ENCODE results near the gene TAS2R41.
A peak's percentile ranks its signal among the peaks of the same experiment; 100 is the strongest.

TAS2R41 gene

DNA sequence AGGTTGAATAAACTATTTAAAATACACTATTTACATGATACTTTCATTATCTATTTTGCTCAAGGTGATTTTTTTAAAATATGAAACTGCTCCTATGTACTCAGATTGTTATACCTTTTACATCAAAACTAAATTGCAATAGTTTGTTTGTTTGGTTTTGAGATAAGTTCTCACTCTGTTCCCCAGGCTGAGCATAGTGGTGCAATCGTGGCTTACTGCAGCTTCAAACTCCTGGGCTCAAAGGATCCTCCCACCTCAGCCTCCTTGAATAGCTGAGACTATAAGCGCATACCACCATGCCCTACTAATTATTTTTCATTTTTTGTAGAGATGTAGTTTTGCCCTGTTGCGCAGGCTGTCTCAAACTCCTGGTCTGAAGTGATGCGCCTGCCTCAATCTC is 21.7 kb upstream of the TAS2R41 start:
- peak; percentile 5 for DNase-seq (ENCODE audit: low read depth)
- TF ChIP-seq, protein P1, sequence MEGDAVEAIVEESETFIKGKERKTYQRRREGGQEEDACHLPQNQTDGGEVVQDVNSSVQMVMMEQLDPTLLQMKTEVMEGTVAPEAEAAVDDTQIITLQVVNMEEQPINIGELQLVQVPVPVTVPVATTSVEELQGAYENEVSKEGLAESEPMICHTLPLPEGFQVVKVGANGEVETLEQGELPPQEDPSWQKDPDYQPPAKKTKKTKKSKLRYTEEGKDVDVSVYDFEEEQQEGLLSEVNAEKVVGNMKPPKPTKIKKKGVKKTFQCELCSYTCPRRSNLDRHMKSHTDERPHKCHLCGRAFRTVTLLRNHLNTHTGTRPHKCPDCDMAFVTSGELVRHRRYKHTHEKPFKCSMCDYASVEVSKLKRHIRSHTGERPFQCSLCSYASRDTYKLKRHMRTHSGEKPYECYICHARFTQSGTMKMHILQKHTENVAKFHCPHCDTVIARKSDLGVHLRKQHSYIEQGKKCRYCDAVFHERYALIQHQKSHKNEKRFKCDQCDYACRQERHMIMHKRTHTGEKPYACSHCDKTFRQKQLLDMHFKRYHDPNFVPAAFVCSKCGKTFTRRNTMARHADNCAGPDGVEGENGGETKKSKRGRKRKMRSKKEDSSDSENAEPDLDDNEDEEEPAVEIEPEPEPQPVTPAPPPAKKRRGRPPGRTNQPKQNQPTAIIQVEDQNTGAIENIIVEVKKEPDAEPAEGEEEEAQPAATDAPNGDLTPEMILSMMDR (conservative IDR thresholded peaks at IDR 0.05; ENCODE audit: low read length), result no peak
- H3K4me3 ChIP-seq (ENCODE audit: low read length), result no peak overlapping the region

DNA sequence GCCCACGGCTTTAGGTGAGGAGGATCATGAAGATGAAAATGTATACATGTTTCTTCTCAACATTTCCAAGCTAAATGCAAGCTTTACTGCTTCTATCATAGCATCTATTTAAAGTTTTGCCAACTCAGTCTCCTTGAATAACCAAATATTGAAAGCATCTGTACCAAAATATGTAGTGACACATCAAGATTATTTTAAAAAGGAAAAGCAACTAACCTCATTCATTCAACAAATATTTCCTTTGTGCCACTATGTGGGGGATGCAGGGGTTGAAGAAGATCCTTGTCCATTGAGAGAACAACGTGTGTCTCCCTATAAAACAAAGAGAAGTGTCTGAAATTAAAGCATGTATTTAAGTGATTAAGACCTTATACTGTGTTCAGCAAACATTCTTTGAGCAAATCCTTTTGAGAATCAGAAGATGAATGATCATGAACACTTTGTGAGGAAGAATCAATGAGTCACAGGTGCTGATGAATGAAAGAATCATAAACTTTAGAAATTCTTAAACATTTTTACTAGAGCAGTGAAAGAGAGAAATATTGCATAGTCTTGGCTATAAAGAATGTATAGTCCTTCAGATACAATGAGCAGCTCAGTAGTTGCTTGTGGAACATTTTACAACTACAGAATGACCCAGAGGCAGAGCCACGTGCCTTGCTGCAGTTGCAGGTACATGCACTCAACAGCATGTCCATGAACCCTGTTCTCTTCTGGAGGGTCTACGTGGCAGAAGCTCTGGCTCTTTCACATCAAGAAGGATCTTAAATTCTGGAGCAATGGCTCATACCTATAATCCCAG is 20.5 kb upstream of the TAS2R41 start:
- peak; percentile 65 for DNase-seq (ENCODE audit: low read depth)
- TF ChIP-seq, protein P1 (conservative IDR thresholded peaks at IDR 0.05; ENCODE audit: low read length), result no peak
- H3K4me3 ChIP-seq (ENCODE audit: low read length), result no peak overlapping the region

DNA sequence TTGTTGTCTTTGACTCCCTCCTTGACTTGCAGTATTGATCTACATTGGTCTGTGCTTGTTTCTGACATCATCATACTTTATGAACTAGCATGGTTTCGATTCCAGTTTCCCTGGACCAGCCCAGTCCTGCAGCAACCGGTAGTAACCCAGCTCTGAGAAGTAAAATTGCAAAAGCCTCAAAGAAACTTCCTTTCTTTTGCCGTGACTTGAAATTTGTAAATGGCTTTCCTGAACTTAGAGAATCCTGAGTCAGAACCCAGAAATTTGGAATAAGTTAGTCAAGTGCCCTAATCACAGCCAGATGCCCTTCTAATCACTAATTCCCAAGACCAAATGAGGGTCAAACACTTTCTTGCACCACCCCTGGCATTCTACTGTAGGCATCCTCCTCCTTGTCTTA is 19.4 kb upstream of the TAS2R41 start:
- TF ChIP-seq, protein P1 (conservative IDR thresholded peaks at IDR 0.05; ENCODE audit: low read length), result no peak
- H3K4me3 ChIP-seq (ENCODE audit: low read length), result peak overlapping the region; percentile 34; the same call in 1 of the 2 replicates
- DNase-seq (ENCODE audit: low read depth), result peak; percentile 91

DNA sequence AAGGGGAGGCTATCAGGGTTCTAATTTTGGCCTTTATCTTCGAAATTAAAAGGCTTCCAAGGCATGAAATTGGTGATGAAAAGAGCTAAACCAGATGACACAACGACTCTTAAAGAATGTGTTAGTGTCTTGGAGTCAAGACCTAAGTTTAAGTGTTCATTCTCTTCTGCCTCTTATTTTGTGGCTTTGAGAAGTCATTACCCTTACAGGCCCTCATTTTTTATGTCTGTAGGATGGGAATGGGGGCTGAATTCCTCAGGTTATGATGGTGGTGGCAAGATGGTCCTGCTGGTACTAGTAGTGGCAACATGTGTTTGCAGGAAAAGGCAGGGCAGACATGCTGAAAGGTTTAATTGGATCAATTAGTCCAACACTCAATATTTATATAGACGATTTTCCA is 19.0 kb upstream of the TAS2R41 start:
- DNase-seq (ENCODE audit: low read depth), result no peak
- no peak overlapping the region for H3K4me3 ChIP-seq (ENCODE audit: low read length)
- TF ChIP-seq, protein P1 (conservative IDR thresholded peaks at IDR 0.05; ENCODE audit: low read length), result no peak

DNA sequence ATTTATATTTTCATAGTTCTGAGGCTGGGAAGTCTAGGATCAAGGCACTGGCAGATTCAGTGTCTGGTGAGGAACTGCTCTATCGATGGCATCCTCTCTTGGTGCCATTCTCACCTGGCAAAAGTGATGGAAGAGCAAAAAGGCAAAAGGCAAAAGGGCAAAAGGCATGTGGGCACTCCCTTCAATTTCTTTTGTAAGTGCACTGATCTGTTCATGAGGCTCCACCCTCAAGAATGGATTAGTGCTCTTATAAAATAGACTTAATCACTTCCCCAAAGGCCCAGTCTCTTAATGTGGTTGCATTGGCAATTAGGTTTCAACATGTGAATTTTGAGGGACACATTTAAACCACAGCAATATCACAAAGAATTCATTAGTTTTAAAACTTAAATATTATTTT is 18.3 kb upstream of the TAS2R41 start:
- no peak for DNase-seq (ENCODE audit: low read depth)
- TF ChIP-seq, protein P1 (conservative IDR thresholded peaks at IDR 0.05; ENCODE audit: low read length), result no peak
- no peak overlapping the region for H3K4me3 ChIP-seq (ENCODE audit: low read length)

DNA sequence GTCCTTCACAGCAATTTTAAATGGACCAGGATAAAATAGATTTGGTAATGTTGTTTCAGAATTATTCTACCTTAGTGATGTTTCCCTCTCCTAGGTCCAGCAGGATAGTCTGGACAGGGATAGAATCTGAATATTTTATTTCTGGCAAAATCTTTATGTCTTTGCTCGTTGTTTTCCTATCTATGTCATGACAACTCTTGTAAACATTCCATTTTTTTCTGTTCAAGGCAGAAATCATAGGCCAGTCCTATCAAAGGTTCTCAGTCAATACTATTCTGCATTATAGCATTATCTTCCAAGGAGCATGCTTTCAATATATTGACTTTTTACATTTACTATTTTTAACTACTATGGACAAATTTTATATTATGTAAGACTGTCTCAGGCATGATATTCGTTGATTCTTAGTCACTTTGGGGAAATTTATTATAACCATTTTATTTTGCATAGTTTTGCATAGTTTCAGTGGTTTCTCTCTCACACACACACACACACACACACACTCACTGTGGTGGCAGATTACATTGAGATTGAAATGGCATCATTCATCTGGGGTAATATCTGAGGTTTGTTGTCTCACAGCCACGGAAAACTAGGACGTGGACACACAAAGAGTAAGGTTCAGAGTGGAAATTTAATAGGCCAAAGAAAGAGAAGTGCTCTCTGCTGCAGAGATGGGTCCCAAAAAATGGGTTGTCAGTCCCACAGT is 17.2 kb upstream of the TAS2R41 start:
- TF ChIP-seq, protein P1 (conservative IDR thresholded peaks at IDR 0.05; ENCODE audit: low read length), result no peak
- H3K4me3 ChIP-seq (ENCODE audit: low read length), result no peak overlapping the region
- DNase-seq (ENCODE audit: low read depth), result peak; percentile 65

DNA sequence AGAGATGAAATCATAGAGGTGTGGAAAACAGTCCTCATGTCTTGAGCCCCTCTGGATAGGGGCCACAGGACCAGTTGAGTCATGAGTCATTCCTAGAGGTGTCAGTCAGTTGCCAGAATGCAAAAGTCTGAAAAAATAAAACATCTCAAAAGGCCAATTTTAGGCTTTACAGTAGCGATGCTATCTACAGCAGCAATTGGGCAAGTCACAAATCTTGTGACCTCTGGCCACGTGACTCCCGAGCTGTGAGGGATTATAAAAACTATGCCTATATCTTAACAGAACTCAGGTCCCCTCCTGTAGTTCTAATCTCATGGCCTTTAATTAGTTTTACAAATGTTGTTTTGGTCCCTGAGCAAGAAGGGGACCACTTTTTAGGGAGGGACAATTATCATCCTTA is 15.6 kb upstream of the TAS2R41 start:
- TF ChIP-seq, protein P1 (conservative IDR thresholded peaks at IDR 0.05; ENCODE audit: low read length), result no peak
- DNase-seq (ENCODE audit: low read depth), result no peak
- H3K4me3 ChIP-seq (ENCODE audit: low read length), result no peak overlapping the region

Measured in AG10803 (cell line).